Stimulated activated CD4-positive, alpha-beta T cell treated with anti-CD3 and anti-CD28 coated beads, Interleukin-4, amount 100 ng/mL, for 4 hours (primary cell): ENCODE results near the gene UBE2G2.

ENCODE experiments used
- DNase-seq, 2 experiments: peaks; one replicate each; pipeline ENCODE4 v3.0.0-alpha.2; 2020

Gene UBE2G2

GRCh38 chr21:44762221-44763049, 39.2 kb downstream of the UBE2G2 start:
- no peak for DNase-seq

- DNase-seq: no peak
Measured at GRCh38 chr21:44761747-44762208, 39.8 kb downstream of the UBE2G2 start.

DNA sequence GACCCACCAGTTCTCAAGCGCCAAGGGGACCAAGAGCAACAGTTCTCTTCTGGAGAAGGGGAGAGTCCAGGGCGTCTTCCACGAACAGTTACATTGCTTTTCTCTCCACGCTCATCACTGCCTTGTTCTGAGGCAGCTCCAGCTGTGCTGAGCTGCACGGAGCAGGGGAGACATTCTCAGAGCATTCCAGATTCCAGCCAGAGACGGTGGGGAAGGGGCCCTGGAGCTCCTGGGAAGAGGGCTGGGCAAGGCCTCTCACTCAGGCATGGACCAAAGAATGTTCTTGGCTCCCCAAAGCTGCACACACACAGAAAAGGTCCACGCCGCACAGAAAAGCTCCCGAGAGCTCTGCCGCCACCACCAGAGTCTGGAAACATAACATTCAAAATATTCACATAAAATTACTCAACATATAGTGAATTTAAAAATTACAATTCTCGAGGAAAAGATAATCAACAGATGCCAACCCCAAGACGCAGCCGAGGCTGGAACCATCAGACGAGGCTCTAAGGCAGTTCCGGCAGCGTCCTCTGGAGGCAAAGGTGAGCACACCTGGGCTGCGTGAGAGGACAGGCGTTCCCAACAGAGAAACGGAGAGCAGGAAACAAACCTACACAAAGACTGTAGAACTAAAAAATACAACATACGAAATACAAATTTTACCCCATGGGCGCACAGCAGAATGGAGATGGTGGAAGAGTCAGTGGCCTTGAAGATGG, 40.5 kb downstream of the UBE2G2 start:
- no peak for DNase-seq

DNA sequence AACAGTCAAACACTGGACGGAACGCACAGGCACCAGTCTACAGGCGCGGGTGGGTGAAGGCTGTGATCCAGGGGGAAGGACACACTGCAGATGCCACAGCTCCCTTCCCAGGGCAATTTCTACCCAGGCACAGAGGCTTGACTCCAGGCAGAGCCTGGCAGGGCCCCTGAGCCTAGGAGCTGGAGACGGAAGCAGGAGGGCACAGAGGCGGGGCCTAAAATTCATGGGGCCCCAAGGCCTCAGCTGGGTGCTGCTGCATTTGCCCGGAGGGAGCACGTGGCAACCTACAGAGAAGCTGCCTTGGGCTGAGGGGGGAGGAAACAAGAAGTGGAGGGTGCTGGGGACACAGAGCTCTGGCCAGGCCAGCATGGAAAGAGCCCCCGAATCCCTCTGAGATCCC, 41.2 kb downstream of the UBE2G2 start:
- no peak for DNase-seq

DNA sequence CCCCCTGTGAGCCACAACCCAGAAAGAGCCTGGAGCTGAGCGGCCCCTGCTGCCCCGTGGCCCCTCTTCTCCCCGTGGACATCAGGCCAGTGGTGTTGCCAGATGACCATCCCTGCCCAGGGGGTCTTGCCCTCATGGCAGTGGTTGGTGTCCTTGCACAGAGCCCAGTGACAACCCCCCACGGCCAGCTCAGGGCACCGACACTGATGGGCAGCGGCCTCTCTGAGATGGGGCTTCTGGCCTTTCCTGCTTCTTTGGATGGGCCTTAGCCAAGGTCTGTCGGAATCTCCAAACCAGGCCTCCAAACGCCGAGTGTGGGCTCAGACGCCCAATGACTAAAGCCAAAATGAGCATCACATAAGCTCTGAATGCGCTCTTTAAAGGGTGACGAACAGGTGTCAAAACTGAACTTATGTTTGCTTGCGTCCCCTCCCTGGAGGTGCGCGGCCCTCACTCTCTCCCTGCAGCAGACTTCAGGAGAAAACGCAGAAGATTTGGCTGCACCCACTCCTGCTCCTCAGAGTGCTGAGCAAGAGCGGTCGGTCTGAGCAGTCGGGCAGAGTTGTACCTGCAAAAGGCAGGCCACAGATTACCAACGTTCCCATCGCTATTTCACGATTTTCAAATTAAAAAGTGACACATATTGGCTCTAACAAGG, 41.9 kb downstream of the UBE2G2 start:
- DNase-seq: no peak

DNA sequence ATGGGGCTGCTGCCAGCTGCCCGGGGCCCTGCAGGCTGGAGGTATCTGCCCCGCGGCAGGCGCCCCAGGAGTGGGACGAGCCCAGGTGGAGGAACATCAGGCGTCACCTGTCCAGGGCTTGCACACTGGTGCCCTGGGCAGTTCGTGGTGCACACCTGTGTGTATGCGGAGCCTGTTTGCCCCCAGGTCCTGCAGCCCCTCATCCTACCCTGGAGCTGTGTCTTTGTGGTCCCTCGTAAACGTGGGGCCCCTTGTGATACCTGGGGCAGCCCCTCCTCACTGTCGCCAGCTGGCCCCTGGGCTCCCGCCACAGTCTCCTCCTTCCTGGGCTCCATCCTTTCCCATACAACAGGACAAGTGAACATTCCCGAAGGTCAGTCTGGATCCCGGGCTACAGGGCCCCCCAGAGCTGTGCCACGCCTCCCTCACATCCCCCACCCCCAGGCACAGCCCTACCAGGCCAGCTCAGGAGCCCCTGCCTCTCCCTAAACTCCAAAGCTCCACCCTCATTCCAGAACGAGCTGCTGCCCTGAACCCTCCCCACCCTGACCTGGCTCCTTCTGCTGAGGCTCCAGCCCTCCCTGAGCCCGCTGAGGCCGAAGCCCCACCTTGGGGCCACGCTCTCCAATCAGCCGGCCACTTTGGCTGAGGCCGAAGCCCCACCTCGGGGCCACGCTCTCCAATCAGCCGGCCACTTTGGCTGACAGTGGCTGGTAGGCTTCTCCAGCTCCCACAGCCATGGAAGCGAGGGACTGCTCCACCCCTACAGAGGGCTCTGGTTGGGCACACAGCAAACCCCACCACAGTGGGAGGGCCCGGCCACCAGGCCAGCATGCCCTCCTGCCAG, 42.6 kb downstream of the UBE2G2 start:
- DNase-seq: no peak

- no peak for DNase-seq
Measured at GRCh38 chr21:44758141-44758561, 43.5 kb downstream of the UBE2G2 start.

DNA sequence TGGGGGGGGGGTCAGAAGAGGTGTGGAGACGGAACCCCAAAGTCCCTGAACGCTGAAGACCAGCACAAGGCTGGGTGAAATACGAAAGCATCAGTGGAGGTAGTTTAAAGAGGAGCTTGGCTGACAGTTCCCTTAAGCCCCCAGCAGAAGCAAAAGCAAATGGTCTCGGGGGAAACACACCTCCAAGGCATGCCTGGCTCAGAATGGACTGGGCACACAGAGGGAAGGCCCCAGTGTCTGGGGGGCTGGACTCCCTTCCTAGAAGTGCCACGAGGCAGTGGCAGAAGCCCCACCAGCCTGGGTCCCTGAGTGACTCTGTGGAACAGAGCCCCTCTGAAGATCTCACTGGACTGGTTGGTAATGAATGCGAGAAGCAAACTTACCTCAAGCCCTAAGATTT, 43.9 kb downstream of the UBE2G2 start:
- no peak for DNase-seq

DNA sequence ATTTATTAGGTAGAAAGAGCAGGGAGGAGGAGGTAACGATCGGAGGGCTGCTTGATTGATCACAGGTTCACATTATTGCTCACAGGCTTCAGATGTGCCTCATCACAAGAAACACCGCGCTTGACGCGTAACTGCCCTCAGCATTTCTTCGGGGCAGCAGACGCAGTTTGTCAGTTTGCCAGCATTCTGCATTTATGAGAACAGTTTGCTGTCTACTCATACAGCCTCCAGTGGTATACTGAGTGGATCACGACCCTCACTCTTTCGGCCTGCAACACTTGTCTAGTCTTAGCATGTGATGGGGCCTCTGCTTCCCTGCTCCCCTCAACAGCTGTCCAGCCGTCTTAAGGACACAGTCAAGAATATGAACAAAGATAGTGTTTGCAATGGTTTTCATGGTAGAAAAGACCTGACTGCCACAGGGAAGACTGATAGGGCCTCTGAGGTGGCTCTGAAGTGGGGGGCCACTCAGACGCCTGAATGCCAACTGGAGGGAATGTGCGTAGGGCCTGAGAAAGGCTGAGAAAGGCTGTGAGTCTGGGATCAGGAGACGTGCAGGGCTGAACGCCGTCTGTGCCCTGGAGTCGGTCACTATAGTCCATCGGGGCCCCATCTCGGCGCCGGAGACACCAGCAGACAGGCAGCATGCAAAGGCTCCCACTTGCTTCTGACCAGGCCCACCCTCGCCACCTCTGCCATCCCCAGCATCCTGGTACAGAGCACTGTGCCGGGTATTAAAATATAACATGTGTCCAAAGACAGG, 45.0 kb downstream of the UBE2G2 start:
- DNase-seq: no peak

GRCh38 chr21:44755227-44755626, 46.4 kb downstream of the UBE2G2 start:
- DNase-seq: no peak

- DNase-seq: no peak
Measured at GRCh38 chr21:44753357-44753756, 48.3 kb downstream of the UBE2G2 start.

DNA sequence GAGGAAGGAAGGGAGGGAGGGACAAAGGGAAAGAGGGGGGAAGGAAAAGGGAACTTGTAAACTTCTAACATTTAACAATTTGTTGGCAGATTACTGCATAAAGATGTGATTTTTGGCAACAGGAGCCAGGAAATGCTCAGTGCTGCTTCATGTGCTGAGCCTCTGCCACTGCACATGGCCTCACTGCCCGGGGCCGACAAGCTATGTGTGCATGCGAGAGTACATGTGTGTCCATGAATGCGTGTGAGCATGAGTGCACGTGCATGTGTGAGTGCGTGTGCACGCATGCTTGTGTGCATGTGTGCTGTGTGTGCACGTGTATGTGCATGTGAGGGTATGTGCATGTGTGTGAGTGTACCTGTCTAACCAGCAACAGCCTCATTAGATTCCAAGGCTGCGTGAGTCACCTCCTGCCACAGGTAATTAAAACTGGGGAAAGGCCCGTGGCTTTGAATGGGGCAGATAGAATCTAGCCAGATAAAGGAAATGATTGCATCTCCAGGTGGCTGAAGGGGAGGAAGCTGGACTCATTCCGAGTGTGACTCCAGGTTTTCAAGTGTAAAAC, 48.9 kb downstream of the UBE2G2 start:
- no peak for DNase-seq

DNA sequence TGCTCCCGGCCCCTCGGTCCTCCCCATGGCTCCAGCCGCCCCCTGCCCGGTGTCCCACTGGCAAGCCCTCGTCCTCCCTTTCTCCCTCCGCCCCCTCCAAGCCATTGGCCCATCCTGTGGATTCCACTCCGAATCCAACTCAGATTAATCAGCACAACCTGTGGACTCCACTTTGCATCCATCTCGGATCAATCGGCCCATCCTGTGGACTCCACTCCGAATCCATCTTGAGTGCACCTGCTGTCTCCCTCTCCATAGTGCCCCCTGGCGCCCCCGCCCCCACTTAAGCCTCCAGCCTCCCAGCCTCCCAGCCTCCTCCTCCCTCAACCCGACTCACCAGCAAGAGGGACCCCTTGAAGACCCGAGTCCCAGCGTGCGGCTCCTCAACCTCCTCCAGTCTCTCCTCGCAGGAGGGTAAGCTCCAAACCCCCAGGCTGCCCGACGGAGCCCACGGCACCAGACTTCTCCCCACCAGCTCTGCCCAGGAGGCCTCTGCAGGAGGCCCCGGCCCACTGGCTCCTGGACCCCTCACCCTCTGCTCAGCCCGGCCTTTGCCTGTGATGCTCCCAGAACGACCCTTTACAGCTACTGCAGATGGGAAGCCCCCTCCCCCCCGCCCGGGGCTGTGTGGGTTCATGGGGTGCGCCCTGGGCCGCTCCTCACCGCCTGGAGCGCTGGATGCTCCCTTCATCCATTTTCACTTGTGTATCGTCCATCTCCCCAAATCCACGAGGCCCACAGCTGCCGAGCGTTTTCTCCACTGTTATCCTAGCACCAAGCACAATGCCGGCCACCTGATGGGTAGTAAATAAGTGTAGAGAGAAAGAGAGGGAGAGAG, 49.6 kb downstream of the UBE2G2 start:
- DNase-seq: no peak

DNA sequence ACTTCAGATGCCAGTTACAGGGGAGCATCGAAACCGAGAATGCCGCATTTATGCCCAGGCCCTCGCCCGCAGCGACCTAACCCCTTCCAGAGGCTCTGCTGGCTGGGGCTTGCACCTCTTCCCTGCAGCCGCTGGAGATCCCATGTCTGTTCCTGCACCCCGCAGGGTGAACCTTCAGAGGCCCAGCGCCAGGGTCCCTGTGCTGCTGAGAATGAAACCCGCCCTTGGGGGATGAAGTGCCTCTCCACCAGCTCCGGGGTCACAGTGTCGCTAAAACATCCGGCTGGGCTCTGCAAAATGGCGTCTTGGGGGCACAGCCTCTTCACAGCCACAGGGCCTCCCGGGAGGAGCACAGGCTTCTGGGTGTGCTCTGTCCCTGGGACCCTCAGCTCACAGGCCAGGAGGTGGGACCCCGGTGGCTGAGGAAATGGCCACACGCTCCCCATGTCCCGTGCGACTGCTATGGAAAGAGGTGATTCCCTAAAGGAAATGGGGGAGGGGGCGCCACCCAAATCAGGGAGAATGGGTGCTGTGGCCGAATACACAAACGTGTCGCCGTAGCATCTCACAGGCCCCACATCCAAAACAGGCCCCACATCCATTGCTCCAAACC, 50.3 kb downstream of the UBE2G2 start:
- no peak for DNase-seq

DNA sequence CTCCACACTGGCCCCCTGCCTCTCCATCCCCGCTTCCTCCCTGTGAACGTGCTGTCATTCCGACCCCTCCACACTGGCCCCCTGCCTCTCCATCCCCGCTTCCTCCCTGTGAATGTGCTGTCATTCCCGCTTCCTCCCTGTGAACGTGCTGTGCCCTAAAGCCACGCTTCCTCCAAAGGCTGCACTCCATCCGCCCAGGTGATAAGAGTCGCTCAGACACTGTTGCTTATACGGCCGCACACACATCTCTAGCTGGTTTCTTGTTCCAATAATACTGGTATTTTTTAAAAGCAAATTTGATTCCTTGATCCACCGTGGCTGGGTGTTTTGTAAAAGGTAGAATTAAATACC, 51.0 kb downstream of the UBE2G2 start:
- DNase-seq: no peak

DNA sequence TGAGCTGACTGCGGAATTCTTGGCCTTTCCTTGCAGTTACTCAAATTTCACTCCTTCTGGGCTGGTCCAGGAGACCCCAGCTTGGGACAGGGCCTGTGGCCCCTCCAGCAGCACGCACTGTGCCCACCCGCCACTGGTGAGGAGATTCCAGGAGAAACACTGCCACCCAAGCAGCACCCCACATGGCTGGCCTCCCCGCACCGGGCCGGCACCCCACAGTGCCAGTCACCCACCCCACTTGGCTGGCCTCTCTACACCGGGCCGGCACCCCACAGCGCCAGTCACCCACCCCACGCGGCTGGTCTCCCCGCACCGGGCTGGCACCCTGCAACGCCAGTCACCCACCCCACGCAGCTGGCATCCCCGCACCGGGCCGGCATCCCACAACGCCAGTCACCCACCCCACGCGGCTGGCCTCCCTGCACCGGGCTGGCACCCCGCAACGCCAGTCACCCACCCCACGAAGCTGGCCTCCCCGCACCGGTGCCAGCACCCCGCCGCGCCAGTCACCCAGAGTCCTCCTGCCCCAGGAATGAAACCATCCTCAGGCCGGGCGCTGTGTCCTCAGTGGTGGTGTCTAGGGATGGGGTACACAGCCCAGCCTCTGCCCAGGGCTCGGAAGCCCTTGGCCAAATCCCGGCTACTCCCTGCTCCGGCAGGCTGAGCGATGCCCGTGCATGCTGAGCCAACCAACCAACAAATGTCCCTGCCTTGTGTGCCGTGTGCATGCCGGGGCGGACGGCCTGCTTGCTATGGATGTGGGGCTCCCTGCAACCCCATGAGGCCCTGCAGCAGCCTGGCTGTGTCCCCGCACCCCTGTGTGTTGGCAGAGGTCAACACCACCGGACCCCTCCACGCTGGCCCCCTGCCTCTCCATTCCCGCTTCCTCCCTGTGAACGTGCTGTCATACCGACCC, 51.6 kb downstream of the UBE2G2 start:
- DNase-seq: no peak

DNA sequence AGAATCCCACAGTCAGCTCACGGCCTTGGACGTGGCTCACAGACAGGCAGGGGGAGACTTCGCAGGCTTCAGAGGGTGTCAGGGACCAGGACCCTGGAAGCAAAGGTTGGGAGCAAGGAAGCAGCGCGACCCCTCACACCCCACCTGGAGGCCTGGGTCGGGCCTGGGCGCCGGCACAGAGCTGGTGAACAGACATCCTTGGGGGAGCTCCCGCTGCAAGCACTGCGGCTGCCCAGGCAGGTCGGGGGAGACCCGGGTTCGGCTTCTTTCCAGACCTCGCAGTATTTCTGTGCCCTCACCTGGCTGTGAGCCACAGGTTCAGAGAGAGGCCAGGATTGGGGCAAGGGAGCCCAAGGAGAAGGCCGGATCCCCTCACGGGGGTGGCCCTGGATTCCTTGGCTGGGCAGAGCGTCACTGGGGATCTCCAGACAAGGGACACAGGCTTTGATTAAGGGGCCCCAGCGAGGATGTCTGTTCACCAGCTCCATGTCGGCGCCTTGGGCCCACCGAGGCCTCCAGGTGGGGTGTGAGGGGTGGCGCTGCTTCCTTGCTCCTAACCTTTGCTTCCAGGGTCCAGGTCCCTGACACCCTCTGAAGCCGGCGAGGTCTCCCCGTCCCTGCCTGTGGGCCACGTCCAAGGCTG, 52.4 kb downstream of the UBE2G2 start:
- DNase-seq: no peak

- DNase-seq: no peak
Measured at GRCh38 chr21:44748621-44749020, 53.0 kb downstream of the UBE2G2 start.
